C1 segment of cervical spinal cord (tissue), 14 donors: Measurements from ENCODE around the gene PASD1.
A peak's percentile ranks its signal among the peaks of the same experiment; 100 is the strongest.

Experiments
- DNase-seq, 14 donors: peaks; one replicate each; lab custom pipeline; 2025; lab: John Stamatoyannopoulos, UW

The PASD1 gene

DNA sequence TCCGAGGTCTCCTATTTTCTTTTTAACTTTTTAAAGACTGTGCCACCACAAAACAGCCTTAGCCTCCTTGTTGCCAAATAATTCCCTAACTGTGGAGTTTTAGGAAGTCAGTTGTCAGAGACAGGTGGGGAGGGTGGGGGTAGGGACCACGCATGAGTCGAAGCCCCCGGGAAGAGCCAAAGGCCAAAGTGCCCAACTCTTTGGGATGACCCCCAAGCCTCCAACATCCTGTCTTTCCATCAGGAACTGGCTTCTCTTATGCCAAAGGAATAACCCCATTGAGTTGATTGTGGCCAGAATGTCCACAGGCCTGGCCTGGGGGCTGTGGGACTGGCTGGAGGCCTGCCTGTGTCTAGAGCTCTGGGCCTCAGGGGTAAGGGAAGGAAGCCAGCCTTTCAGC lies 137.6 kb downstream of the PASD1 start:
- no peak for DNase-seq

- DNase-seq, result no peak
Measured at GRCh38 chrX:151701531-151701930, 138.1 kb downstream of the PASD1 start.

GRCh38 chrX:151702026-151702714 lies 138.7 kb downstream of the PASD1 start:
- no peak for DNase-seq

DNA sequence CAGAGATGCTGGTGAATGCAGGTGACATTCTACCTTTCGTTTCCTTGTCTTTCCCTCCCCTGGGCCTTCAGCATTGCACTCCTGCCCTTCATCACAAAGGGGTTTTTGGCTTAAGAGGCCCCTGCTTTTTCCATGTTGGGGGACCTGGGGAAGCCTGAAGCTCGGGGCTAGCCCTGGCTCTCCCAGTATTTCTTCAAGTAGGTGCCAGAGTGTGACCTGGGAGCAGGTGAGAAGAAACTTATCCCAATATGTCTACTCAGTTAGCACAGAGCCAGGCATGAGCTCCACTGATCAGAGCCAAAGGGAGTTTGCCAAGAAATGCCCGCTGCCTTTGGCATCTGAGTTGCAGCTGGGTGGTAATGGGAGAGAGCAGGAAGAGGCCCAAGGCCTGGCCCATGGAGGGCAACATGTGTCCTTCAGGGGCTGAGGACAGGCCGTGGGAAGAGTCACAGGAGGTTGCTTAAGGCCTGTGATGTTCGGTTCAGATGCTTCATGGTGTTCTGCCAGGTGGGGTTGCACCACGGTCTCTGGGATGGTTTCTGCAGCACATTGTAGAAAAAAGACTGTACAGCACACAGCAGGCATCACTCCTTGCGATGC lies 139.4 kb downstream of the PASD1 start:
- no peak for DNase-seq

DNA sequence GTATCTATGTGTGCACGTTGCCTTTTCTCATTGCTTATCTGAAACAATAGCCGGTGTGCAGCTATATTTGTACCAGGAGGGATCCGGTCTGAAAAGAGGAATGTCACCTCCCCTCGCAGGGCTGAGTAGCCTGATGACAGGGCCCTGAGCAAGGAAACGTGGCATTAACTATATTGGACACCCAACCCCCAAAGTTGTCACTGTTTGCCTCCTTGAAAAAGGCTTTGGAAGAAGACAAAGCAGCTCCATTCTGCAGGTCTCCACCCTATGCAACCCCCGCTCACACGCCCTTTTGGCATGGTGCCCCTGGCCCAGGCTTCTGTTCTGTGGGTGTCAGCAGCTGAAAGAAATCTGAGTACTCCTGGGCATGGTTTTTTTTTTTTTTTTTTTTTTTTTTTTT lies 140.0 kb downstream of the PASD1 start:
- no peak for DNase-seq

DNA sequence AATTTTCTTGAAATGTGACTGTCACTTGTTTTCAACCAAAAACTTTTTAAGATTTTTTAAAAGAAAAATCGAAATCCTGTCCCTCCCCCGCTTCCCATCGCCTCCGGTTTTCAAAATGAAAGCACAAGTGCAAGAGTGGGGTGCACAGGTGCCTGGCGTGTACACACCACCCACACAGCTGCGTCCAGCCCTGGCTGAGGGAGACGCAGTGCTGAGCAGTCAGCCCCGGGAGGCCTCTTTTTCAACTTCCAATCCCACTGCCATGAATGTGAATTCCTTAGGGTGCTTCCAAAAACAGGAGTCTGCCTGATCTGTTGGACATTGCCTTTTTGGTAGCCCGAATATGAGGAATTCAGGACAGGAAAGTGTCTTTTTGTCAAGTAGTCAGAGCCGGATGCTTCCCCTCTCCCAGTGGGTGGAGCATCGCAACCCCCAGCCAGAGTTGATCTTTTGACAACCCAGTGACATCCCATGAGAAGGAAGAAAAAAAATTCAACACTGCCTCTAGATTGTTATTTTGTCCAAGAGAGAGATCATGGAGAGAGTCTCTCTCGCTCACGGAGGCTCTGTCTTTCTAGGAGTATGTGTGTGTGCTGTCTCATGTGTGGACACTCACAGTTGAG lies 140.7 kb downstream of the PASD1 start:
- no peak for DNase-seq

- DNase-seq, result no peak
Measured at GRCh38 chrX:151708821-151709220, 145.3 kb downstream of the PASD1 start.

GRCh38 chrX:151710457-151710856 lies 147.0 kb downstream of the PASD1 start:
- DNase-seq, result no peak

DNA sequence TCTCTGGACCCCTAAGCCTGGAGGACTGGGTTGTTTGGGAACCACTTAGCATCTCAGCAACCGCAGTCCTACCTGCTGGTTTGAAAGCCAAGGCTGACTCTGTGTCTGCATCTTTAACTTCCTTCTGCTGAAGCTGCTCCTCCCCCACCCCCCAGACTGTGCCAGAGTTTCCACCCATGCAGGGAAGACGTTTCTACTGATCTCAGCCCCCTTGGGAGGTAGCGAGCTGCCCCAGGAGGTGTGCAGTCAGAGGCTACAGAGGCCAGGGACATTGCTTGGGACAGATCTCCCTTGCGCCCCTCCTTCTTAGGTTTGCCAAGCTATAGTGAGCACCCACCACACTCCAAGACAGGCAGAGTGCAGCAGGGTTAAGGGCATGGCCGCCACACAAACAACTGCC lies 147.7 kb downstream of the PASD1 start:
- no peak for DNase-seq

DNA sequence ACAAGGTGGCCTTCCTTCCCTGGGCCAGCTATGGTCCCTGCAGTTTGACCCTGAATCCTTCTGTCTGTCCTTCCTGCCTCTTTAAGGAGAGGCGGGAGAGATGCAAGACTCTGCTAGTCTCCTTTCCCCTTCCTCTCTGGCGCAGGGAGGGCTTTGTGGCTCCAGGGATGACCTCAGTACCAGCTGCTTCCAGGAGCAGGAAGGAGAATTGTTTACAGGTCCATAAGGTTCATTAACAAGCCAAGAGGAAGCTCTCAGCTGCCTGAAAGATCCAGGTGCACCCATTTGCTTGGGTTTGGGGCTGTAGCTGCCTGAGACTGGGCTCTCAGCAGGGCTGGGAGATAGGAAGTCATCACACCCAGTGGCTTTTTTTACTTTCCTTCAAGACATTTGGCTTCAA lies 148.3 kb downstream of the PASD1 start:
- DNase-seq, result no peak

GRCh38 chrX:151712253-151712652 lies 148.8 kb downstream of the PASD1 start:
- no peak for DNase-seq

DNA sequence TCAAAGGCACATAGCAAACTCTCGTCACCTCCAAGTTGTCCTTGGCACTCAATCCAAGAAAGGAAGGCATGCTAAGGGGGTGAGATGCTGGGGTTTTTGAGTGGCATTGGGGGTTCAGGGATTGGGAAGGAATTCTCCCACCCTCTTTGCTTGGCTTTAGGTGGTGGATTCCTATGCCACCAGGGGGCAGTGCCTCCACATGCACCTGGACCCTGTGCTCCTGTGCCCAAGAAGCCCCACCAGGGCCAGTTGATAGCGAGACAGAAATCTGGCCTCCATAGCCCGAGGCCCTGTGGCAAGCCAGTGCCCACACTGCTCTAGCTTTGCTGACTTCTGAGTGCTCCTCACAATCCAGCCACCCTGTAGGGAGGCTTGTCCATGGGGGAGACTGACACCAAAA lies 150.4 kb downstream of the PASD1 start:
- DNase-seq, result no peak

- DNase-seq, result no peak
Measured at GRCh38 chrX:151714362-151714761, 150.9 kb downstream of the PASD1 start.

GRCh38 chrX:151715752-151716151 lies 152.3 kb downstream of the PASD1 start, which contains the start of gene FATE1:
Gene FATE1, plus strand, starts transcription at chrX:151716035. Its CDS starts 85 bp downstream, at chrX:151716120.
- DNase-seq, result no peak

- DNase-seq, result no peak
Measured at GRCh38 chrX:151722241-151722846, 158.9 kb downstream of the PASD1 start.

DNA sequence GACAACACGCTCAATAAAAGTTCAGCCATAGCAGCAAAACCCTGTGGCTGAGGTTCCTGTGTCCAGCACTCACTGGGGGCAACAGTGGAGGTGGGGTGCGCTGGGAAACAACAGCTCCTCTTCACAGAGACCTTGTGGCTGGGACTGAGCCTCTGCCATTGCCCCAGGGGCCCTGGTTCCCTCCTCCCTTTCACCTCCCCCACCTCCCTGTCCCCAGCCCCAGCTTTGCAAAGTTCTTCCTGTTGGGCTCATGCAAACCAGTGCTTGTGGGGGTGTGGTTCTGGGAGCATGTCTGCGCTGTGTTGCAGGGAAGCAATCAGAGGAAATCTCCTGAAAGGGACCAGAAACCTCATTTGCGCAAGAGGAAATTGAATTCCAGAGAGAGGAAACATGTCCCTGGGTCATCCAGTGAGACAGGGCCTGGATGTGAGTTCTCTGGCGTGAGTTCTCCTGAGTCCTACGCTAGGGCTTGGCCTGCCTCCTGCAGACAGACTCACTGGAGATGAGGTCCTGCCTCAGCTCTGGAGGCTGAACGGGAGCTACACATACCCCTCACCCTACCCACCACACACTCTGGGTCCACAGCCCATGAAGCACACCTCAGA lies 159.8 kb downstream of the PASD1 start:
- DNase-seq, result no peak

- DNase-seq, result no peak
Measured at GRCh38 chrX:151724563-151725337, 161.3 kb downstream of the PASD1 start.

GRCh38 chrX:151725338-151725614 lies 161.8 kb downstream of the PASD1 start:
- peak in 1 of 14 donors; percentile 3 for DNase-seq
